ENCODE results near the gene CEP170B.
A peak's percentile ranks its signal among the peaks of the same experiment; 100 is the strongest.

The CEP170B gene

GRCh38 chr14:104932676-104933631 is 67.9 kb downstream of the CEP170B start:
- Histone ChIP-seq H3K79me1 (ENCODE audit: low read length) (no peaks in the 10 kb centered on the region), H3K4me2 (ENCODE audit: low read length) (peak overlapping the region; percentile 18), H3K9ac (ENCODE audit: low read length) (peak overlapping the region; percentile 21), H3K36me3 (ENCODE audit: control insufficient read depth, insufficient read depth, low read length) (no peaks in the 10 kb centered on the region), H2BK120ac (ENCODE audit: low read depth, low read length) (no peak overlapping the region), H3K27ac (ENCODE audit: low read depth, low read length) (no peak overlapping the region), H3K4me3 (ENCODE audit: low read length) (no peak overlapping the region), H2BK15ac (replicated peaks; ENCODE audit: low read depth) (no peak overlapping the region), H3K4me1 (ENCODE audit: control insufficient read depth, low read depth, low read length) (no peaks in the 10 kb centered on the region), H2AK5ac (ENCODE audit: low read length) (no peak overlapping the region), H2BK5ac (ENCODE audit: low read length) (no peak overlapping the region), H3K56ac (ENCODE audit: low read length) (peak overlapping the region; percentile 56), H3K23ac (ENCODE audit: low read length) (no peak overlapping the region), H3K18ac (ENCODE audit: low read length) (peak overlapping the region; percentile 15), H3K27me3 (ENCODE audit: insufficient read depth, low read length, poor library complexity) (peaks cover 33% of the 10 kb centered on the region), H3K4ac (ENCODE audit: low read depth, low read length) (peak overlapping the region; percentile 22), H4K5ac (ENCODE audit: low read length) (no peak overlapping the region), H3K79me2 (ENCODE audit: control insufficient read depth, insufficient read depth, low read length) (no peaks in the 10 kb centered on the region), H4K8ac (ENCODE audit: low read depth, low read length) (no peak overlapping the region)
- no CpG with 5 or more reads among the region's 100 CpGs for WGBS (ENCODE audit: extremely low coverage, insufficient coverage, low lambda C conversion rate)
- DNase-seq: peak; percentile 77

- Histone ChIP-seq H3K9ac (ENCODE audit: low read length) (no peak overlapping the region), H3K56ac (ENCODE audit: low read length) (no peak overlapping the region), H3K36me3 (ENCODE audit: control insufficient read depth, insufficient read depth, low read length) (no peaks in the 10 kb centered on the region), H3K27me3 (ENCODE audit: insufficient read depth, low read length, poor library complexity) (peaks cover 34% of the 10 kb centered on the region), H2BK5ac (ENCODE audit: low read length) (no peak overlapping the region), H3K18ac (ENCODE audit: low read length) (no peak overlapping the region), H3K27ac (ENCODE audit: low read depth, low read length) (no peak overlapping the region), H3K79me1 (ENCODE audit: low read length) (no peaks in the 10 kb centered on the region), H4K5ac (ENCODE audit: low read length) (no peak overlapping the region), H3K4me1 (ENCODE audit: control insufficient read depth, low read depth, low read length) (no peaks in the 10 kb centered on the region), H3K4me2 (ENCODE audit: low read length) (no peak overlapping the region), H3K4ac (ENCODE audit: low read depth, low read length) (no peak overlapping the region), H3K23ac (ENCODE audit: low read length) (no peak overlapping the region), H4K8ac (ENCODE audit: low read depth, low read length) (no peak overlapping the region), H3K79me2 (ENCODE audit: control insufficient read depth, insufficient read depth, low read length) (no peaks in the 10 kb centered on the region), H2BK120ac (ENCODE audit: low read depth, low read length) (no peak overlapping the region), H2BK15ac (replicated peaks; ENCODE audit: low read depth) (no peak overlapping the region), H2AK5ac (ENCODE audit: low read length) (no peak overlapping the region), H3K4me3 (ENCODE audit: low read length) (no peak overlapping the region)
- no CpG with 5 or more reads among the region's 42 CpGs for WGBS (ENCODE audit: extremely low coverage, insufficient coverage, low lambda C conversion rate)
- no peak for DNase-seq
Observed at GRCh38 chr14:104933746-104934733, 69.0 kb downstream of the CEP170B start.

- H3K4me1 ChIP-seq (ENCODE audit: control insufficient read depth, low read depth, low read length): no peaks in the 10 kb centered on the region
- peaks cover 31% of the 10 kb centered on the region for H3K27me3 ChIP-seq (ENCODE audit: insufficient read depth, low read length, poor library complexity)
- no peak for DNase-seq
- no peak overlapping the region for H4K8ac ChIP-seq (ENCODE audit: low read depth, low read length)
- H3K23ac ChIP-seq (ENCODE audit: low read length): no peak overlapping the region
- no CpG with 5 or more reads among the region's 3 CpGs for WGBS (ENCODE audit: extremely low coverage, insufficient coverage, low lambda C conversion rate)
- H3K18ac ChIP-seq (ENCODE audit: low read length): no peak overlapping the region
- no peak overlapping the region for H3K9ac ChIP-seq (ENCODE audit: low read length)
- H2BK15ac ChIP-seq (replicated peaks; ENCODE audit: low read depth): no peak overlapping the region
- no peak overlapping the region for H3K4me2 ChIP-seq (ENCODE audit: low read length)
- H4K5ac ChIP-seq (ENCODE audit: low read length): no peak overlapping the region
- no peaks in the 10 kb centered on the region for H3K79me2 ChIP-seq (ENCODE audit: control insufficient read depth, insufficient read depth, low read length)
- H3K4me3 ChIP-seq (ENCODE audit: low read length): no peak overlapping the region
- H3K36me3 ChIP-seq (ENCODE audit: control insufficient read depth, insufficient read depth, low read length): no peaks in the 10 kb centered on the region
- no peak overlapping the region for H3K27ac ChIP-seq (ENCODE audit: low read depth, low read length)
- H2AK5ac ChIP-seq (ENCODE audit: low read length): no peak overlapping the region
- H2BK5ac ChIP-seq (ENCODE audit: low read length): no peak overlapping the region
- no peak overlapping the region for H3K56ac ChIP-seq (ENCODE audit: low read length)
- no peak overlapping the region for H3K4ac ChIP-seq (ENCODE audit: low read depth, low read length)
- no peaks in the 10 kb centered on the region for H3K79me1 ChIP-seq (ENCODE audit: low read length)
- no peak overlapping the region for H2BK120ac ChIP-seq (ENCODE audit: low read depth, low read length)
Observed at GRCh38 chr14:104935026-104935650, 70.1 kb downstream of the CEP170B start.

GRCh38 chr14:104935955-104936354 is 70.9 kb downstream of the CEP170B start:
- H3K4me2 ChIP-seq (ENCODE audit: low read length): no peak overlapping the region
- peaks cover 30% of the 10 kb centered on the region for H3K27me3 ChIP-seq (ENCODE audit: insufficient read depth, low read length, poor library complexity)

GRCh38 chr14:104936361-104937155 is 71.5 kb downstream of the CEP170B start:
- Histone ChIP-seq H3K36me3 (ENCODE audit: control insufficient read depth, insufficient read depth, low read length) (no peaks in the 10 kb centered on the region), H3K27me3 (ENCODE audit: insufficient read depth, low read length, poor library complexity) (peaks cover 28% of the 10 kb centered on the region)
- WGBS (ENCODE audit: extremely low coverage, insufficient coverage, low lambda C conversion rate): no CpG with 5 or more reads among the region's 10 CpGs

More at GRCh38 chr14:104935955-104936354, 70.9 kb downstream of the CEP170B start:
- H3K79me1 ChIP-seq (ENCODE audit: low read length): no peaks in the 10 kb centered on the region
- H4K8ac ChIP-seq (ENCODE audit: low read depth, low read length): no peak overlapping the region
- no peak overlapping the region for H2AK5ac ChIP-seq (ENCODE audit: low read length)
- H3K79me2 ChIP-seq (ENCODE audit: control insufficient read depth, insufficient read depth, low read length): no peaks in the 10 kb centered on the region
- H2BK120ac ChIP-seq (ENCODE audit: low read depth, low read length): no peak overlapping the region
- no peak overlapping the region for H3K4me3 ChIP-seq (ENCODE audit: low read length)
- no peak overlapping the region for H3K23ac ChIP-seq (ENCODE audit: low read length)
- no peak for DNase-seq
- H2BK5ac ChIP-seq (ENCODE audit: low read length): no peak overlapping the region
- no peaks in the 10 kb centered on the region for H3K36me3 ChIP-seq (ENCODE audit: control insufficient read depth, insufficient read depth, low read length)
- H3K27ac ChIP-seq (ENCODE audit: low read depth, low read length): no peak overlapping the region
- H3K56ac ChIP-seq (ENCODE audit: low read length): no peak overlapping the region
- no CpG with 5 or more reads among the region's 2 CpGs for WGBS (ENCODE audit: extremely low coverage, insufficient coverage, low lambda C conversion rate)
- H3K9ac ChIP-seq (ENCODE audit: low read length): no peak overlapping the region
- H2BK15ac ChIP-seq (replicated peaks; ENCODE audit: low read depth): no peak overlapping the region
- no peak overlapping the region for H4K5ac ChIP-seq (ENCODE audit: low read length)
- no peak overlapping the region for H3K18ac ChIP-seq (ENCODE audit: low read length)
- H3K4ac ChIP-seq (ENCODE audit: low read depth, low read length): no peak overlapping the region
- H3K4me1 ChIP-seq (ENCODE audit: control insufficient read depth, low read depth, low read length): no peaks in the 10 kb centered on the region

More at GRCh38 chr14:104936361-104937155, 71.5 kb downstream of the CEP170B start:
- H3K56ac ChIP-seq (ENCODE audit: low read length): no peak overlapping the region
- no peak overlapping the region for H4K8ac ChIP-seq (ENCODE audit: low read depth, low read length)
- no peak overlapping the region for H3K23ac ChIP-seq (ENCODE audit: low read length)
- H3K4me3 ChIP-seq (ENCODE audit: low read length): no peak overlapping the region
- H2BK5ac ChIP-seq (ENCODE audit: low read length): no peak overlapping the region
- no peaks in the 10 kb centered on the region for H3K4me1 ChIP-seq (ENCODE audit: control insufficient read depth, low read depth, low read length)
- H3K79me2 ChIP-seq (ENCODE audit: control insufficient read depth, insufficient read depth, low read length): no peaks in the 10 kb centered on the region
- DNase-seq: no peak
- H4K5ac ChIP-seq (ENCODE audit: low read length): no peak overlapping the region
- H2BK120ac ChIP-seq (ENCODE audit: low read depth, low read length): no peak overlapping the region
- no peak overlapping the region for H3K27ac ChIP-seq (ENCODE audit: low read depth, low read length)
- H3K18ac ChIP-seq (ENCODE audit: low read length): no peak overlapping the region
- H3K9ac ChIP-seq (ENCODE audit: low read length): no peak overlapping the region
- no peaks in the 10 kb centered on the region for H3K79me1 ChIP-seq (ENCODE audit: low read length)
- no peak overlapping the region for H2AK5ac ChIP-seq (ENCODE audit: low read length)
- no peak overlapping the region for H2BK15ac ChIP-seq (replicated peaks; ENCODE audit: low read depth)
- no peak overlapping the region for H3K4ac ChIP-seq (ENCODE audit: low read depth, low read length)
- no peak overlapping the region for H3K4me2 ChIP-seq (ENCODE audit: low read length)
